GM12872 (cell line): ENCODE results near the gene GRID1.

Experiments used
- TF ChIP-seq, protein P1 (sequence below): IDR thresholded peaks from 3 replicates; pipeline ENCODE4 v1.5.1; 2011; ENCODE audit warnings: low read depth, mild to moderate bottlenecking, low read length, moderate library complexity; ENCODE audit not compliant: insufficient read depth

Gene GRID1

DNA sequence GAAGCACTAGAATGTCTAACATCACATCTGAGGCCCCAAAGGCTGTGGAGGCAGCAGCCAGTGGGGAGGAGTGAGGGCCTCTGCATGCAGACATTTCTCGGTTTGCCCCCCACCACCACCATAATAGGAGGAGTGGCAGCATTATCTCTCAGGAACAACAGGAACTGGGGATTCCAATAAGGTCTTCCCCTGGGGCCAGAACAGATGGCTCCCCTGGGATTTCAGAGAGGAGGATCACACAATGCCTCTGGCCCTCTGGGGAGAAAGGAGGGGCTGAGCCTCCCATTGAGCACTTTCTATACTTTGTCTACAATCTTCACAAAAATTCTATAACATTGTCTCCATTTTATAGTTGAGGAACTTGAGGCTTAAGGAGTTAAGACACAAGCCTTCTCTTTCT, 61.1 kb downstream of the GRID1 start:
- TF ChIP-seq, protein P1, sequence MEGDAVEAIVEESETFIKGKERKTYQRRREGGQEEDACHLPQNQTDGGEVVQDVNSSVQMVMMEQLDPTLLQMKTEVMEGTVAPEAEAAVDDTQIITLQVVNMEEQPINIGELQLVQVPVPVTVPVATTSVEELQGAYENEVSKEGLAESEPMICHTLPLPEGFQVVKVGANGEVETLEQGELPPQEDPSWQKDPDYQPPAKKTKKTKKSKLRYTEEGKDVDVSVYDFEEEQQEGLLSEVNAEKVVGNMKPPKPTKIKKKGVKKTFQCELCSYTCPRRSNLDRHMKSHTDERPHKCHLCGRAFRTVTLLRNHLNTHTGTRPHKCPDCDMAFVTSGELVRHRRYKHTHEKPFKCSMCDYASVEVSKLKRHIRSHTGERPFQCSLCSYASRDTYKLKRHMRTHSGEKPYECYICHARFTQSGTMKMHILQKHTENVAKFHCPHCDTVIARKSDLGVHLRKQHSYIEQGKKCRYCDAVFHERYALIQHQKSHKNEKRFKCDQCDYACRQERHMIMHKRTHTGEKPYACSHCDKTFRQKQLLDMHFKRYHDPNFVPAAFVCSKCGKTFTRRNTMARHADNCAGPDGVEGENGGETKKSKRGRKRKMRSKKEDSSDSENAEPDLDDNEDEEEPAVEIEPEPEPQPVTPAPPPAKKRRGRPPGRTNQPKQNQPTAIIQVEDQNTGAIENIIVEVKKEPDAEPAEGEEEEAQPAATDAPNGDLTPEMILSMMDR = no peak

DNA sequence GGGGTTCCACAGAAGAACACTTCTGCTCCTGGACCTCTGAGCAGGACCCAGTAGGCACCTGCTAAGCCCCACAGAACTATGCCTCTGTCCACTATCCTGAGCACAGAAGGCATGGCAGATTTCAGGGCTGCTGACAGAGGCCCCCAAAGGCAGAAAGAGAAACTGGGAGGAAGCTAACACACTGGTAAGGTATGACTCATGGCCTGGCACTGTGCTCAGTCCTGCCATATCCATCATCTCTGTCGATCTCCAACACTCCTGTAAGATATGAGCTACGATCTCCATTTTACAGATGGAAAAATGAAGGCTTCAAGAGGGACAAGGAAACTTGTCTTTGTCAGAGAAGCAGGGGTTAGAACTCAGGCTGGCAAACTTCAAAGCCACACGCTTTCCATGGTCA, 62.2 kb downstream of the GRID1 start:
- TF ChIP-seq, protein P1 = no peak

DNA sequence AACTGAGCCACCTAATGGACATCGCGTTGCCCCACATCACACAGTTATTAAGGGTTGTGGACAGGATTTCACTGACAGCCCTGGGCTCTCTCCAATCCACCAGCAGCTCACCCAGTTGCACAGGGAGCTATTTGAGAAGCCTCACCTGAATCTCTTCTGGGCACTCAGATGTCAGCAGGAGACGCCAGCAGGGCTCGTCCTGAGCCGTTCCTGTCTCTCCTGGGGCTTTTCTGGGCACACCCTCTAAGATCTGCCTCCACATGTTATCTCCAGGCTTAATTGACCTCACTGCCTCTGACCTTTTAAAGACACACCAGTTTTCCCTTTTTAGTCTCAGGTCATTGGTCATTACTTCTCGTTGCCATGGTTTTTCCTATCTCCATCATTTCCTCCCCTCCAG, 63.0 kb downstream of the GRID1 start:
- TF ChIP-seq, protein P1 = no peak

DNA sequence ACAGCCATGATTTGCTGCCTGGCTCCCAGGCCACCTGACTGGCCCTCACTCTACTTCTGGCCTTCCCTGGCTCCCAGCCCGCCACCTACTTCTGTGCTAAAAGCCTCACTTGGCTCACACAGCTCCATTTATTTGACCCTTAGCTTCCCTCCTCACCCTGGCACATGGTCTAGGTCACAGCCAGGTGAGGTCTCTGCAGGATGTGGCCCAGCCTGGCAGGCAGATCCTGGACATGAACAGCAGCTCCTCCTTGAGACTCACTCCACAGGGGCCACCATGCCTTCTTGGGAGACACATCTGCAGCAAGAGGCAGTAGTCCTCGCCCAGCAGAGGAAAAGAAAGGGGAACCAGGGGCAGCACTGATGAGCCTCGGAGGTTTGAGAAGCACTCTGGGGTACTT, 64.6 kb downstream of the GRID1 start:
- TF ChIP-seq, protein P1 = no peak

DNA sequence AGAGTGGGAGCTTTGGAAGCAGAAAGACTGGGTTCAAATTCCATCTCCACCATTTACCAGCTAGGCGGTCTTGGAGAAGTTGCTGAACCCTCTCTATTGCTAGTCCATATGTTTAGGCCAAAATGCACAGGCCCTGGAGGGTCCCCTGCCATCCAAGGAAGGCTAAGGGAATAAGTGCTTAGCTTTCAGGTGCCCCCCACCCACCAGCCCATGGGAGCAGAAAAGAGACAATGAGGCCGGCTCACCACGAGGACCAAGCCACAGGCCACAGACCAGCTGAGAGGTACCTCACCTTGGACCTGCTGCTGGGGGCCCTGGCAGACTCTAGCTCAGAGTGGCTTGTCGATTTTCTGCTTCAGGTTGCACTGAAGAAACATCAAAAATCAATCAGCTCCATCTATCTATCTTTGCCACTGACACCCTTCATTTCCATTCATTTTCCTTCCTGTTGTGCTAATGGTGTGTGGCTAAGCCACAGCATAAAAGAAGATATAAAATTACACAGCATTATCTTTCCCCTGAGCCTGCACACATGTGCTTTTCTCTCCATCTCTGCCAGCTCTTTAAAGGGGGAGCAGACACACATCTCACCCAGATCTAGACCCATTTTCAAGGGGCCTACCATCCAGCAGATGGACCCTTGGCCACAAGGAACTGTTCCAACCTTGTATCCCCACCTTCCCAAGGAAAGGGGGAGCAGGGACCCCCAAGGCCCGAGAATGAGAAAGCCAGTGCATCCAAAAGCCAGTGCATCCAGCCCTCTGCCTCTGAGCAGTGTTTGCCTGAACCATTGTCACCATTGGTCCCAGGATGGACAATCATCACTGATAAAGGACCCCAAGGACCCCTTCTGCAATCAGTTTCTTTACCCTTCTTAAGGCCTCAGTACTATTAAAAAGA, 65.4 kb downstream of the GRID1 start:
- TF ChIP-seq, protein P1 = no peak

DNA sequence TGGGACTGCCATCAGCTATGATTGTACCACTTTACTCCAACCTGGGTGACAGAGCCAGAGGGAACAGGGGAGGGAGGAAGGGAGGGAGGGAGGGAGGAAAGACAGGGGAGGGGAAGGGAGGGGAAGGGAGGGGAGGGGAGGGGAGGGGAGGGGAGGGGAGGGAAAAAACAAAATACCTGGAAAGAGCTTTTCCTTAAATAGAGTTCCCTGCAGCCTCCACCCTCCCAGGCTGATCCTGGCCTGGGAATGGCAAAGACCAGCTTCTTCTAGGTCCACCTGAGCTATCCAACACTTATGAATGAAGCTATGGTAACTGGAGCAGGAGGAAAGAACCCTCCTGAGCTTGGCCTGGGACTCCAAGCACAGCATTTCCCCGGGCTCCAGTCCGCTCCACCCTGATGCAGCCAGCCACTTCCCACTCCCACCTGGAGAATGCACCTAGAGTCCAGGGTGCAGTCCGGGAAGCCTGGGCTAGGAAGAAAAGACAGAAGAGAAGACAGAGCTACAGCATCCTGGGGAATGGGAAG, 66.1 kb downstream of the GRID1 start:
- TF ChIP-seq, protein P1 = no peak

DNA sequence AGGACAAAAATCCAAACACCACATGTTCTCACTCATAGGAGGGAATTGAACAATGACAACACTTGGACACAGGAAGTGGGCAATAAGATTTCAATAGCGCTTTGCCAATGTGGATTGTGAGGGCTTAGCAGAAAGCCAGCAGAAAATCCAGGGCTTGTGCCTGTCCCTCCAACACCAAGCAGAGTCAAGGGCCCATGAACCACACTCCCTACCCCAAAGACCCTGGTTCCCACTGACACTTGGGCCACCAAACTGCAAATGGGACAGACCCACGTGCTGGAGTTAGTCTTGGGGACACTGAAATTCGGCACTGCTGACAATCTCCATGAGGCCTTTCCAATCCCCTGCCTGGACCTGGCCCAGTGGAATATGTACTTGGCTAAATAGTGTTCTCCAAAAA, 67.0 kb downstream of the GRID1 start:
- TF ChIP-seq, protein P1 = no peak
